ENCODE results near the gene NELL1.
"Not testable (repeated sequence)": the region's sequence is repeated elsewhere in the genome, so short reads cannot be mapped to it uniquely, and the experiment has no call there.

NELL1 gene

DNA sequence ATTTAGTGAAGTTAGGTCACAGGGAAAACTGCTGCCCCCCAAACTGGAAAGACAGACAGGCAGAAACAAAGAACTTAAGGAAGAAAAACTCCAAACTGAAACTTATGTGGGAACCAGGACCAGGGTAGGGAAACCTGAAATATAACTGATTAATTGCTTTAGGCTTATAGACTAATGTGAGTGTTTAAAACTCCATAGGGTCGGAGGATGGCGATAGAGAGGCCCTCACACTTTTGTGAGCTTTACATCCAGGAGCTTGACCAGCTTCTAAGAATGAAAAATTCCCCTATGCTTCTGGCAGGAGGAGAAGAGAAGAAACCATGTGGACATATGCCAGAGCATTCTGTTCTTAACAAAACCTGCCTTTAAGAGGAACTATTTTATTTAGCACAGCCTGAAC is 598.6 kb downstream of the NELL1 start:
- Histone ChIP-seq H2BK120ac (ENCODE audit: insufficient read depth, low read length, poor library complexity) (no peak overlapping the region), H2AFZ (ENCODE audit: insufficient read depth, low read length, poor library complexity) (no peak overlapping the region), H3K9ac (ENCODE audit: low read length) (no peak overlapping the region), H2AK5ac (ENCODE audit: low read length) (no peak overlapping the region), H2BK5ac (ENCODE audit: low read depth, low read length, poor library complexity) (no peak overlapping the region), H4K91ac (ENCODE audit: low read depth, low read length) (no peak overlapping the region), H4K12ac (ENCODE audit: low read depth, low read length) (no peak overlapping the region), H3K14ac (ENCODE audit: low read length) (no peak overlapping the region), H3K27ac (ENCODE audit: low read depth, low read length) (no peak overlapping the region), H3K18ac (ENCODE audit: low read length) (no peak overlapping the region), H3K27me3 (ENCODE audit: insufficient read depth, low read length) (no peaks in the 10 kb centered on the region), H3K4ac (ENCODE audit: low read depth, low read length) (no peak overlapping the region), H3K4me2 (ENCODE audit: low read length) (no peak overlapping the region), H3K9me3 (ENCODE audit: insufficient read depth, low read depth, low read length) (no peaks in the 10 kb centered on the region), H3K79me1 (ENCODE audit: low read length) (no peaks in the 10 kb centered on the region), H3K4me3 (ENCODE audit: low read depth, low read length) (no peak overlapping the region), H3K79me2 (ENCODE audit: control insufficient read depth, insufficient read depth, low read length, poor library complexity) (no peaks in the 10 kb centered on the region), H4K8ac (ENCODE audit: low read depth, low read length) (no peak overlapping the region), H3K4me1 (ENCODE audit: control insufficient read depth in 1 of 2, insufficient read depth in 2 of 2, low read length in 2 of 2) (no peaks in the 10 kb centered on the region), H3K23ac (ENCODE audit: low read length) (no peak overlapping the region), H2BK12ac (ENCODE audit: low read length) (no peak overlapping the region), H3K36me3 (ENCODE audit: control insufficient read depth in 1 of 2, insufficient read depth in 2 of 2, low read length in 2 of 2) (no peaks in the 10 kb centered on the region)
- no peak for DNase-seq
- no CpG with 5 or more reads among the region's 2 CpGs for WGBS (ENCODE audit: extremely low coverage, insufficient coverage, insufficient read length)

DNA sequence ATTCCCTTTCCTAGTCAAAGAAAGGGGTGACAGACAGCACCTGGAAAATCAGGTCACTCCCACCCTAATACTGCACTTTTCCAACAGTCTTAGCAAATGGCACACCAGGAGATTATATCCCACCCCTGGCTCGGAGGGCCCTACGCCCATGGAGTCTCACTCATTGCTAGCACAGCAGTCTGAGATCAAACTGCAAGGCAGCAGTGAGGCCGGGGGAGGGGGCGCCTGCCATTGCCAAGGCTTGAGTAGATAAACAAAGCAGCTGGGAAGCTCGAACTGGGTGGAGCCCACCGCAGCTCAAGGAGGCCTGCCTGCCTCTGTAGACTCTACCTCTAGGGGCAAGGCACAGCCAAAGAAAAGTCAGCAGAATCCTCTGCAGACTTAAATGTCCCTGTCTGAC is 602.8 kb downstream of the NELL1 start:
- H3K18ac ChIP-seq (ENCODE audit: low read length); H3K9ac ChIP-seq (ENCODE audit: low read length); H2AK5ac ChIP-seq (ENCODE audit: low read length); H3K4ac ChIP-seq (ENCODE audit: low read depth, low read length); H3K27me3 ChIP-seq (ENCODE audit: insufficient read depth, low read length); H4K8ac ChIP-seq (ENCODE audit: low read depth, low read length); H4K12ac ChIP-seq (ENCODE audit: low read depth, low read length); H2BK120ac ChIP-seq (ENCODE audit: insufficient read depth, low read length, poor library complexity); H3K9me3 ChIP-seq (ENCODE audit: insufficient read depth, low read depth, low read length); H2BK12ac ChIP-seq (ENCODE audit: low read length); H3K4me2 ChIP-seq (ENCODE audit: low read length); H3K14ac ChIP-seq (ENCODE audit: low read length); DNase-seq; H4K91ac ChIP-seq (ENCODE audit: low read depth, low read length); H3K79me1 ChIP-seq (ENCODE audit: low read length); H3K23ac ChIP-seq (ENCODE audit: low read length); H2AFZ ChIP-seq (ENCODE audit: insufficient read depth, low read length, poor library complexity); H3K79me2 ChIP-seq (ENCODE audit: control insufficient read depth, insufficient read depth, low read length, poor library complexity); H3K36me3 ChIP-seq (ENCODE audit: control insufficient read depth in 1 of 2, insufficient read depth in 2 of 2, low read length in 2 of 2); H3K4me1 ChIP-seq (ENCODE audit: control insufficient read depth in 1 of 2, insufficient read depth in 2 of 2, low read length in 2 of 2); H3K27ac ChIP-seq (ENCODE audit: low read depth, low read length); H2BK5ac ChIP-seq (ENCODE audit: low read depth, low read length, poor library complexity); H3K4me3 ChIP-seq (ENCODE audit: low read depth, low read length): not testable (repeated sequence)
- WGBS (ENCODE audit: extremely low coverage, insufficient coverage, insufficient read length) = no CpG with 5 or more reads among the region's 6 CpGs

DNA sequence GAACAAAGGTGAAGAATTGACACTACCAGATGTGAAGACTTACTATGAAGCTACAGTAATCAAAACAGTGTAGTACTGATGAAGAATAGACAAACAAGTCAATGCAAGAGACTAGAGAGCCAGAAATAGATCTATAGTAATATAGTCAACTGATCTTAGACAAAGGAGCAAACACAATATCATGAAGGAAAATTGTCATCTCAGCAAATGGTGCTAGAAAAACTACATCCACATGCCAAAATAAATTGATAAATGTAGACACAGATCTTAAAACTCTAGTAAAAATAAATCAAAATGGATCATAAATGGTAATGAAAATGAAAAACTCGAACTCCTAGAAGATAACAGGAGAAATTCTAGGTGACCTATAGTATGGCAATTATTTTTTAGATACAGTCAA is 609.5 kb downstream of the NELL1 start:
- no peak overlapping the region for H4K12ac ChIP-seq (ENCODE audit: low read depth, low read length)
- H3K27me3 ChIP-seq (ENCODE audit: insufficient read depth, low read length) = no peaks in the 10 kb centered on the region
- H3K9ac ChIP-seq (ENCODE audit: low read length) = no peak overlapping the region
- H4K91ac ChIP-seq (ENCODE audit: low read depth, low read length) = no peak overlapping the region
- H3K36me3 ChIP-seq (ENCODE audit: control insufficient read depth in 1 of 2, insufficient read depth in 2 of 2, low read length in 2 of 2) = no peaks in the 10 kb centered on the region
- H3K23ac ChIP-seq (ENCODE audit: low read length) = no peak overlapping the region
- no peak overlapping the region for H3K4me3 ChIP-seq (ENCODE audit: low read depth, low read length)
- no peak overlapping the region for H3K27ac ChIP-seq (ENCODE audit: low read depth, low read length)
- H3K4me2 ChIP-seq (ENCODE audit: low read length) = no peak overlapping the region
- no peaks in the 10 kb centered on the region for H3K79me2 ChIP-seq (ENCODE audit: control insufficient read depth, insufficient read depth, low read length, poor library complexity)
- H3K9me3 ChIP-seq (ENCODE audit: insufficient read depth, low read depth, low read length) = no peaks in the 10 kb centered on the region
- no peaks in the 10 kb centered on the region for H3K4me1 ChIP-seq (ENCODE audit: control insufficient read depth in 1 of 2, insufficient read depth in 2 of 2, low read length in 2 of 2)
- H2AFZ ChIP-seq (ENCODE audit: insufficient read depth, low read length, poor library complexity) = no peak overlapping the region
- WGBS (ENCODE audit: extremely low coverage, insufficient coverage, insufficient read length) = no CpG with 5 or more reads among the region's 1 CpG
- no peak overlapping the region for H2BK5ac ChIP-seq (ENCODE audit: low read depth, low read length, poor library complexity)
- H4K8ac ChIP-seq (ENCODE audit: low read depth, low read length) = no peak overlapping the region
- DNase-seq = no peak
- H2BK12ac ChIP-seq (ENCODE audit: low read length) = no peak overlapping the region
- H3K14ac ChIP-seq (ENCODE audit: low read length) = no peak overlapping the region
- H2AK5ac ChIP-seq (ENCODE audit: low read length) = no peak overlapping the region
- no peak overlapping the region for H3K18ac ChIP-seq (ENCODE audit: low read length)
- H3K79me1 ChIP-seq (ENCODE audit: low read length) = no peaks in the 10 kb centered on the region
- H2BK120ac ChIP-seq (ENCODE audit: insufficient read depth, low read length, poor library complexity) = no peak overlapping the region
- no peak overlapping the region for H3K4ac ChIP-seq (ENCODE audit: low read depth, low read length)

DNA sequence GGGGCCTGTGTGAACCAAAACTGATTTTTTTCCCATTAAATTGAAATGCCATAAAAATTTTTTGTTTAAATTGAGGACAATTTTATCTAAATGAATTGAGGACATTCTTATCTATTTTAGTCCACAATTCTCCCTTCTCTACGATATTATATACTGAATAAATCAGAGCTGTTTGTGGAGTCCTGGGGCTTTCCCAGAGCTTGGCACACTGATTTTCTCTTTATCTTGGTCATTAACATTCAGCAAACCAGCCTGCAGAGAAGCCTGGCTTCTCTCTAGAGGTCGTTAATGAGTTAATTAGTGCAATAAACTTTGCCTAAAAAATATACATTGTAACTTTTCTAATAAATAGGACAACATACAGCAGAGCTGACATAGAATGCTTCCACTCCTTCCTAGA is 615.7 kb downstream of the NELL1 start:
- H3K9ac ChIP-seq (ENCODE audit: low read length) = no peak overlapping the region
- H4K8ac ChIP-seq (ENCODE audit: low read depth, low read length) = no peak overlapping the region
- no peak overlapping the region for H2BK5ac ChIP-seq (ENCODE audit: low read depth, low read length, poor library complexity)
- H2BK12ac ChIP-seq (ENCODE audit: low read length) = no peak overlapping the region
- no peak overlapping the region for H3K27ac ChIP-seq (ENCODE audit: low read depth, low read length)
- H3K9me3 ChIP-seq (ENCODE audit: insufficient read depth, low read depth, low read length) = no peaks in the 10 kb centered on the region
- H3K4ac ChIP-seq (ENCODE audit: low read depth, low read length) = no peak overlapping the region
- no peak overlapping the region for H3K23ac ChIP-seq (ENCODE audit: low read length)
- no peak overlapping the region for H2BK120ac ChIP-seq (ENCODE audit: insufficient read depth, low read length, poor library complexity)
- H4K12ac ChIP-seq (ENCODE audit: low read depth, low read length) = no peak overlapping the region
- no peak overlapping the region for H3K18ac ChIP-seq (ENCODE audit: low read length)
- no CpG with 5 or more reads among the region's 2 CpGs for WGBS (ENCODE audit: extremely low coverage, insufficient coverage, insufficient read length)
- H3K14ac ChIP-seq (ENCODE audit: low read length) = no peak overlapping the region
- no peaks in the 10 kb centered on the region for H3K79me1 ChIP-seq (ENCODE audit: low read length)
- no peaks in the 10 kb centered on the region for H3K27me3 ChIP-seq (ENCODE audit: insufficient read depth, low read length)
- no peak for DNase-seq
- H3K36me3 ChIP-seq (ENCODE audit: control insufficient read depth in 1 of 2, insufficient read depth in 2 of 2, low read length in 2 of 2) = no peaks in the 10 kb centered on the region
- H3K4me2 ChIP-seq (ENCODE audit: low read length) = no peak overlapping the region
- no peak overlapping the region for H2AFZ ChIP-seq (ENCODE audit: insufficient read depth, low read length, poor library complexity)
- H4K91ac ChIP-seq (ENCODE audit: low read depth, low read length) = no peak overlapping the region
- no peak overlapping the region for H2AK5ac ChIP-seq (ENCODE audit: low read length)
- H3K4me3 ChIP-seq (ENCODE audit: low read depth, low read length) = no peak overlapping the region
- H3K79me2 ChIP-seq (ENCODE audit: control insufficient read depth, insufficient read depth, low read length, poor library complexity) = no peaks in the 10 kb centered on the region
- no peaks in the 10 kb centered on the region for H3K4me1 ChIP-seq (ENCODE audit: control insufficient read depth in 1 of 2, insufficient read depth in 2 of 2, low read length in 2 of 2)

Measured in trophoblast cell (in vitro differentiated cells and primary cell).